Activated CD8-positive, alpha-beta memory T cell treated with anti-CD3 and anti-CD28 coated beads, Interleukin-2, amount 10 ng/mL, durations not matched to agents 7 days and 5 days (primary cell): ENCODE data around the gene AIMP1. TPM values are rescaled to one million over a fixed set of nuclear protein-coding genes. Genes with fewer than 3 reads are reported as not detected.
A peak's percentile ranks its signal among the peaks of the same experiment; 100 is the strongest.
"Not testable (repeated sequence)": the region's sequence is repeated elsewhere in the genome, so short reads cannot be mapped to it uniquely, and the experiment has no call there.

Source experiments
- ATAC-seq: fragments of 150-1000 bp; cut with Tn5 transposase; one replicate; pipeline ENCODE4 v1.10.0; 2021; ENCODE audit warnings: moderate library complexity
- CTCF ChIA-PET: fragments of 350-600 bp; sonication (Branson Sonifier 250); formaldehyde crosslinking; loops from one replicate; lab custom pipeline; 2021; ENCODE audit warnings: antibody characterized with exemption; lab: Charles Lee
- DNase-seq: peaks from one replicate; pipeline ENCODE4 v3.0.0-alpha.2; 2020
- H3K27ac Mint-ChIP-seq: one replicate; pipeline ENCODE4 v1.8.0; 2021; ENCODE audit warnings: mild to moderate bottlenecking, mixed read lengths
- H3K27me3 Mint-ChIP-seq: one replicate; pipeline ENCODE4 v1.8.0; 2021; ENCODE audit warnings: mixed read lengths
- H3K36me3 Mint-ChIP-seq: one replicate; pipeline ENCODE4 v1.8.0; 2021; ENCODE audit warnings: mild to moderate bottlenecking, mixed read lengths
- H3K4me1 Mint-ChIP-seq: one replicate; pipeline ENCODE4 v1.8.0; 2021; ENCODE audit warnings: mixed read lengths
- H3K4me3 Mint-ChIP-seq: one replicate; pipeline ENCODE4 v1.8.0; 2021; ENCODE audit warnings: mild to moderate bottlenecking, moderate library complexity, mixed read lengths
- H3K9me3 Mint-ChIP-seq: one replicate; pipeline ENCODE4 v1.8.0; 2022; ENCODE audit warnings: low read depth, mixed read lengths
- total RNA-seq, 2 experiments: library from RNA; stranded (reverse); gene quantifications; one replicate each; pipeline ENCODE4 v1.2.3, GENCODE V29; 2021

AIMP1 gene
- total RNA-seq, 2 experiments from 2014 or later: 44.2 to 53.9 TPM

DNA sequence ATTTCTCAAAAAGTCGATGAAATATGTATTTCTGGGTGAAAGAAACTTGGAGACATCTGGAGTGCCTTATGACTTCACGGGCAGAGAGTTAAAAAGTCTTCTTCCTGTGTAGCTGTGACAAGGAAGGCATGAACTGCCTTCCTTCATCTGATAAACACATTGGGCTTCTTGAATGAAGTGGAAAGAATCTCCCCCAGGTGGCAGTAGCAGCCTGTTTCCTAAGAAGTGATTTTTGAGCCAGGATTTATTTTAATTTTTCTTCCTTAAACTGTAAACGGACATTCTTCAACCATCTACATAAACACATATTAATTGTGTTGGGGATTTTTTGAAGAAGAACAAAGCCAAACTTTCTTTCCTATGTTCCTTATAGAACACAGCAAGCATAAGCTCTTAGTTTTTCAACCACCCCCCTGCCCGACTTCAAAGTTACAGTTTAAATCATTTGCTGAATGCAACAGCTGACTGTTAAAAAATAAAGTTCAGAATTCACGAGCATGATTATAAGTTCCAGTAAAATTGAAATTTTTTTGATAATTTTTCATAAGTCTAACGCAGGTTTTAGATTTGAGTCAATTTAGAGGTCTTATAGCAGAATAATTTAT, 53.2 kb downstream of the AIMP1 start:
- Mint-ChIP-seq H3K27ac (no peak overlapping the region), H3K36me3 (no peaks in the 10 kb centered on the region), H3K4me3 (no peak overlapping the region), H3K27me3 (peaks cover 28% of the 10 kb centered on the region), H3K9me3 (no peaks in the 10 kb centered on the region), H3K4me1 (peaks cover 4% of the 10 kb centered on the region)
- CTCF ChIA-PET: interaction anchor here (1.0 to 2.5 kb wide), 4 partner anchors 41 to 529 kb away, joined by 3 to 6 read pairs (median 4); no protein-coding TSS in a partner anchor
- peak; percentile 58 for ATAC-seq
- DNase-seq: no peak

GRCh38 chr4:106370214-106370613, 53.9 kb downstream of the AIMP1 start:
- Mint-ChIP-seq H3K4me3 (no peak overlapping the region), H3K9me3 (no peaks in the 10 kb centered on the region), H3K4me1 (peaks cover 4% of the 10 kb centered on the region), H3K27me3 (peaks cover 28% of the 10 kb centered on the region), H3K27ac (no peak overlapping the region), H3K36me3 (no peaks in the 10 kb centered on the region)
- DNase-seq (no peak), ATAC-seq (no peak)
- CTCF ChIA-PET: interaction anchor here (1.0 to 2.5 kb wide), 4 partner anchors 42 to 528 kb away, joined by 3 to 6 read pairs (median 4); no protein-coding TSS in a partner anchor

DNA sequence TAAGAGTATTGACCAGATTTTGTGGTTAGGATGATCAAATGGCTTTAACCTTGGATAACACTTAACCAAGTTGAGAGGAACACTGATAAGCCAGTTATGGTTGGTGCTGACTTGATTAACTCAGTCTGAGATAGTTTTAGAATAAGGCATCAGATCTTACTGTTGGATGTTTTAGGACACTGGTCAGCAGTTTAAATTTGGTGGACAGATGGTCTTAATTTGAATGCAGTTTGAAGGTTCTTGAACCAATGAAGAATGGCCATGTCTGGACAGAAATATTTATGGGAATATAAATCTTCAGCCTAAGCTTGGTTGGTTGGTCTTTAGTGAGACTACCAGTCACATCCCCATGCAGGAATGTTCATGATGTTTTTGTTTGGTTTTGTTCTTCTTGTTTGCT, 54.8 kb downstream of the AIMP1 start:
- Mint-ChIP-seq H3K27ac (no peak overlapping the region), H3K9me3 (no peaks in the 10 kb centered on the region), H3K27me3 (peaks cover 28% of the 10 kb centered on the region), H3K36me3 (no peaks in the 10 kb centered on the region), H3K4me1 (peaks cover 4% of the 10 kb centered on the region), H3K4me3 (no peak overlapping the region)
- CTCF ChIA-PET: interaction anchor here (1.3 to 2.5 kb wide), 2 partner anchors 104 to 527 kb away, joined by 3 to 6 read pairs; no protein-coding TSS in a partner anchor
- ATAC-seq: no peak
- DNase-seq: no peak

- no peak overlapping the region for H3K4me3 Mint-ChIP-seq
- H3K27ac Mint-ChIP-seq: no peak overlapping the region
- H3K36me3 Mint-ChIP-seq: no peaks in the 10 kb centered on the region
- no peak for ATAC-seq
- H3K27me3 Mint-ChIP-seq: peaks cover 28% of the 10 kb centered on the region
- CTCF ChIA-PET: no interaction called here
- H3K4me1 Mint-ChIP-seq: peaks cover 4% of the 10 kb centered on the region
- H3K9me3 Mint-ChIP-seq: no peaks in the 10 kb centered on the region
- DNase-seq: no peak
Measured at GRCh38 chr4:106373026-106373425, 56.7 kb downstream of the AIMP1 start.

- Mint-ChIP-seq H3K4me1 (no peaks in the 10 kb centered on the region), H3K27ac (no peak overlapping the region), H3K27me3 (no peaks in the 10 kb centered on the region), H3K36me3 (no peaks in the 10 kb centered on the region), H3K4me3 (no peak overlapping the region), H3K9me3 (no peaks in the 10 kb centered on the region)
- CTCF ChIA-PET: no interaction called here
- DNase-seq (no peak), ATAC-seq (no peak)
Measured at GRCh38 chr4:106380179-106380578, 63.8 kb downstream of the AIMP1 start.

DNA sequence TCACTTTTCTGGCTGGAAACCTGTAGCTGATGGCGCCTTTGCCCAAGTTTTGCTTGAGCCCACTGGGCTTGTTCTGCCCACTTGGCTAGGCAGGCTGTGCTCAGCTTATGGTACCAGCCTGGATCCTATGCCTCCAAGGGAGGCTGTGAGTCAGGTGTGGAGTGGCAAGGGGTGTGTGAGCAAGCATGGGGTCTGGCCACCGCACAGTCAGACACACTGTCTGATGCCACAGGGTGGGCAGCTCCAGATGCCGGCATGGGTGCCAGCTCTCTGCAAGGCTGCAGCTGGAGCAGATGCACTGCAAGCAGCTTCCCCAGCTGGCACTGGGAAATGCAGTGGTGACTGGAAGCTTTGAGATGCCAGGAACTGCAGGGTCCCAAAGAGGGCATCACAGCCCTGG, 68.5 kb downstream of the AIMP1 start:
- no peak for ATAC-seq
- Mint-ChIP-seq H3K27me3 (no peaks in the 10 kb centered on the region), H3K4me1 (no peaks in the 10 kb centered on the region), H3K27ac (no peak overlapping the region), H3K9me3 (no peaks in the 10 kb centered on the region), H3K36me3 (no peaks in the 10 kb centered on the region), H3K4me3 (no peak overlapping the region)
- DNase-seq: no peak
- CTCF ChIA-PET: no interaction called here

DNA sequence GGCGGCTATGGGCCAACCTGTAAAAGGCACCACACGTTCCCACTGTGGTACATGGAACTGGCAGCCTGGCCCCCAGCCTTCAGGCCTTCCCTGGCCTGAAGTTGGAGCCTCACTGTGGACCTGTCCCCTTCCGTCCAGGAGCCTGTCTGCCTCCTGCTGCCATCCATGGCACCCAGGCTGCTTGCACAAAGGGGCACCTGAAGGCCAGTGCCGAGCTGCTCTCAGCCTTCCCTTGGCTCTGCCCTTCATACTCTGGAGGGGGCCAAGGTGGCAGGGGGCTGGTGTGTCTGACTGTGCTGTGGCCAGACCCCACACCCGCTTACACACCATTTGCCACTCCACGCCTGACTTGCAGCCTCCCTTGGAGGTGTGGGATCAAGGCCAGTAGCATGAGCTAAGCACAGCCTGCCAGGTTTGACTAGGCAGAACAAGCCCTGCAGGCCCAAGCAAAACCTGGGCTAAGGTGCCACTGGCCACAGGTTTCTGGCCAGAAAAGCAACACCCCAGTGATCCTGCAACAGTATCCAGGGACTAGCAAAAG, 69.6 kb downstream of the AIMP1 start:
- H3K27me3 Mint-ChIP-seq: no peaks in the 10 kb centered on the region
- ATAC-seq: no peak
- DNase-seq: no peak
- no peaks in the 10 kb centered on the region for H3K9me3 Mint-ChIP-seq
- no peaks in the 10 kb centered on the region for H3K4me1 Mint-ChIP-seq
- H3K36me3 Mint-ChIP-seq: no peaks in the 10 kb centered on the region
- CTCF ChIA-PET: no interaction called here
- no peak overlapping the region for H3K27ac Mint-ChIP-seq
- H3K4me3 Mint-ChIP-seq: no peak overlapping the region

DNA sequence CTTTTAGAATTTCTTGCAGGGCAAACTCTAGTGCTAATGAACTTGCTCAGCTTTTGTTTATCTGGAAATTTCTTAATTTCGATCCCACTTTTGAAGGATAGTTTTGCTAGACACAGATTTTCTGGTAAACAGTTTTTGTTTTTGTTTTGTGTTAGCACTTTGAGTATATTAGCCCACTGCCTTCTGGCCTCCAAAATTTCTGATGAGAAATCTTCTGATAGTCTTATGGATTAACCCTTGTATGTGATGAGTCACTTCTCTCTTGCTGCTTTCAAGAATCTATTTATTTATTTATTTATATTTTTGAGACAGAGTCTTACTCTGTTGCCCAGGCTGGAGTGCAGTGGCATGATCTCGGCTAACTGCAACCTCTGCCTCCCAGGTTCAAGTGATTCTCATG, 79.2 kb downstream of the AIMP1 start:
- ATAC-seq (no peak), DNase-seq (no peak)
- no peaks in the 10 kb centered on the region for H3K36me3 Mint-ChIP-seq
- CTCF ChIA-PET: no interaction called here
- H3K4me3 Mint-ChIP-seq: no peak overlapping the region
- H3K4me1 Mint-ChIP-seq: no peaks in the 10 kb centered on the region
- H3K27me3 Mint-ChIP-seq: no peaks in the 10 kb centered on the region
- H3K27ac Mint-ChIP-seq: no peak overlapping the region
- peaks cover 6% of the 10 kb centered on the region for H3K9me3 Mint-ChIP-seq

- H3K4me3 Mint-ChIP-seq, H3K4me1 Mint-ChIP-seq, H3K27ac Mint-ChIP-seq, ATAC-seq, H3K36me3 Mint-ChIP-seq, H3K27me3 Mint-ChIP-seq, H3K9me3 Mint-ChIP-seq, CTCF ChIA-PET, DNase-seq: not testable (repeated sequence)
Measured at GRCh38 chr4:106398898-106399297, 82.5 kb downstream of the AIMP1 start.

Other genes starting within 250 kb of the AIMP1 start
- 10 to 100 TPM; 33.2 to 36.9 TPM for gene TBCK, start 341 bp upstream of the AIMP1 start, total RNA-seq
- not detected for gene GIMD1, start 52.2 kb downstream of the AIMP1 start, total RNA-seq